ENCODE measurements around the gene HEYL. TPM values are rescaled to one million over a fixed set of nuclear protein-coding genes. Genes with fewer than 3 reads are reported as not detected.

Gene HEYL
- total RNA-seq, 2 donors from 2014 or later: 45.6 to 91.2 TPM

- peak overlapping the region; percentile 96 to 98 for H3K27ac ChIP-seq
- ATAC-seq (ENCODE audit: insufficient number of reproducible peaks, low FRiP score, low read depth) (peak; percentile 68), DNase-seq (ENCODE audit: low spot score) (peak; percentile 89)
- no peaks in the 10 kb centered on the region for H3K27me3 ChIP-seq (replicated peaks; ENCODE audit: insufficient read depth)
- H3K9me3 ChIP-seq: no peaks in the 10 kb centered on the region
- peaks cover 38 to 77% of the 10 kb centered on the region in 2 donors for H3K4me1 ChIP-seq (ENCODE audit: control insufficient read depth in 1 of 2, low read depth in 2 of 2)
- H3K36me3 ChIP-seq: peaks cover 25% of the 10 kb centered on the region
- H3K4me3 ChIP-seq: peak overlapping the region; percentile 30
- TF ChIP-seq CTCF (IDR thresholded peaks at IDR 0.05): no peak
These were observed 13.8 kb downstream of the HEYL start for GRCh38 chr1:39625462-39626273.

GRCh38 chr1:39625009-39625408 lies 14.4 kb downstream of the HEYL start:
- Histone ChIP-seq H3K4me1 (ENCODE audit: control insufficient read depth in 1 of 2, low read depth in 2 of 2) (peaks cover 38 to 78% of the 10 kb centered on the region in 2 donors), H3K4me3 (peak overlapping the region; percentile 5), H3K27ac (peak overlapping the region; percentile 95 to 96), H3K27me3 (replicated peaks; ENCODE audit: insufficient read depth) (no peaks in the 10 kb centered on the region), H3K9me3 (no peaks in the 10 kb centered on the region), H3K36me3 (peaks cover 19% of the 10 kb centered on the region)
- no peak for TF ChIP-seq CTCF (IDR thresholded peaks at IDR 0.05)
- no peak for DNase-seq (ENCODE audit: low spot score)
- no peak for ATAC-seq (ENCODE audit: insufficient number of reproducible peaks, low FRiP score, low read depth)

GRCh38 chr1:39623053-39623452 lies 16.4 kb downstream of the HEYL start:
- DNase-seq (ENCODE audit: low spot score) (no peak), ATAC-seq (ENCODE audit: insufficient number of reproducible peaks, low FRiP score, low read depth) (no peak)
- H3K4me3 ChIP-seq: no peak overlapping the region
- no peak for TF ChIP-seq CTCF (IDR thresholded peaks at IDR 0.05)
- no peaks in the 10 kb centered on the region for H3K9me3 ChIP-seq
- H3K4me1 ChIP-seq (ENCODE audit: control insufficient read depth in 1 of 2, low read depth in 2 of 2): peaks cover 38 to 70% of the 10 kb centered on the region in 2 donors
- no peaks in the 10 kb centered on the region for H3K36me3 ChIP-seq
- no peaks in the 10 kb centered on the region for H3K27me3 ChIP-seq (replicated peaks; ENCODE audit: insufficient read depth)
- H3K27ac ChIP-seq: peak overlapping the region; percentile 95 to 96

GRCh38 chr1:39622427-39622826 lies 17.0 kb downstream of the HEYL start:
- TF ChIP-seq CTCF (IDR thresholded peaks at IDR 0.05): no peak
- Histone ChIP-seq H3K9me3 (no peaks in the 10 kb centered on the region), H3K27me3 (replicated peaks; ENCODE audit: insufficient read depth) (no peaks in the 10 kb centered on the region), H3K36me3 (no peaks in the 10 kb centered on the region), H3K27ac (peak overlapping the region in 1 of 2 donors; percentile 96), H3K4me1 (ENCODE audit: control insufficient read depth in 1 of 2, low read depth in 2 of 2) (peaks cover 38 to 70% of the 10 kb centered on the region in 2 donors), H3K4me3 (no peak overlapping the region)
- DNase-seq (ENCODE audit: low spot score) (no peak), ATAC-seq (ENCODE audit: insufficient number of reproducible peaks, low FRiP score, low read depth) (no peak)

- no peak for DNase-seq (ENCODE audit: low spot score)
- TF ChIP-seq CTCF (IDR thresholded peaks at IDR 0.05): no peak
- Histone ChIP-seq H3K4me1 (ENCODE audit: control insufficient read depth in 1 of 2, low read depth in 2 of 2) (peaks cover 25 to 54% of the 10 kb centered on the region in 2 donors), H3K36me3 (peaks cover 4% of the 10 kb centered on the region), H3K9me3 (no peaks in the 10 kb centered on the region), H3K4me3 (no peak overlapping the region), H3K27me3 (replicated peaks; ENCODE audit: insufficient read depth) (no peaks in the 10 kb centered on the region), H3K27ac (no peak overlapping the region)
- no peak for ATAC-seq (ENCODE audit: insufficient number of reproducible peaks, low FRiP score, low read depth)
These were observed 18.7 kb downstream of the HEYL start for GRCh38 chr1:39620659-39621165.

All from thoracic aorta (tissue), 2 donors.